GM21515 (cell line): ENCODE measurements around the gene GSX2.
"Not testable (repeated sequence)": the region's sequence is repeated elsewhere in the genome, so short reads cannot be mapped to it uniquely, and the experiment has no call there.

ENCODE experiments used
- ATAC-seq: cut with Tn5 transposase; IDR thresholded peaks from one replicate; pipeline ENCODE4 v1.9.1; 2021; ENCODE audit not compliant: unreplicated experiment

The GSX2 gene

GRCh38 chr4:54099748-54100574 is at the start of gene GSX2:
TSS of gene GSX2 (plus strand) at chr4:54100163. CDS start at chr4:54100345, 182 bp downstream.
- no peak for ATAC-seq

- ATAC-seq = no peak
Observed at GRCh38 chr4:54050214-54050904, 49.6 kb upstream of the GSX2 start.

GRCh38 chr4:54053322-54053721 is 46.6 kb upstream of the GSX2 start:
- ATAC-seq = not testable (repeated sequence)

- ATAC-seq = no peak
Observed at GRCh38 chr4:54054501-54054900, 45.5 kb upstream of the GSX2 start.

- ATAC-seq = no peak
Observed at GRCh38 chr4:54055494-54055893, 44.5 kb upstream of the GSX2 start.

- no peak for ATAC-seq
Observed at GRCh38 chr4:54056360-54056759, 43.6 kb upstream of the GSX2 start.

GRCh38 chr4:54058171-54058570 is 41.8 kb upstream of the GSX2 start:
- no peak for ATAC-seq

- ATAC-seq = no peak
Observed at GRCh38 chr4:54060116-54060515, 39.8 kb upstream of the GSX2 start.

GRCh38 chr4:54061067-54061466 is 38.9 kb upstream of the GSX2 start:
- no peak for ATAC-seq

GRCh38 chr4:54061873-54062272 is 38.1 kb upstream of the GSX2 start:
- ATAC-seq = no peak

GRCh38 chr4:54062392-54062791 is 37.6 kb upstream of the GSX2 start:
- ATAC-seq = no peak

GRCh38 chr4:54063229-54063628 is 36.7 kb upstream of the GSX2 start:
- no peak for ATAC-seq

- ATAC-seq = peak; percentile 24
Observed at GRCh38 chr4:54063737-54064316, 36.1 kb upstream of the GSX2 start.

- peak; percentile 95 for ATAC-seq
Observed at GRCh38 chr4:54064317-54065111, 35.4 kb upstream of the GSX2 start, which contains the start of gene CHIC2. TSS of gene CHIC2 (minus strand) at chr4:54064605. CDS start at chr4:54064300, 305 bp downstream.

GRCh38 chr4:54065282-54066087 is 34.5 kb upstream of the GSX2 start:
- no peak for ATAC-seq

GRCh38 chr4:54066088-54066415 is 33.9 kb upstream of the GSX2 start:
- no peak for ATAC-seq

GRCh38 chr4:54066718-54067129 is 33.2 kb upstream of the GSX2 start:
- ATAC-seq = no peak

- ATAC-seq = no peak
Observed at GRCh38 chr4:54067166-54067565, 32.8 kb upstream of the GSX2 start.

- no peak for ATAC-seq
Observed at GRCh38 chr4:54073271-54073880, 26.6 kb upstream of the GSX2 start.

GRCh38 chr4:54074381-54074780 is 25.6 kb upstream of the GSX2 start:
- ATAC-seq = no peak
